Fibroblast of upper back skin (primary cell): ENCODE data around the gene SSC4D.
"Not testable (repeated sequence)": the region's sequence is repeated elsewhere in the genome, so short reads cannot be mapped to it uniquely, and the experiment has no call there.

ENCODE experiments used
- DNase-seq: peaks from one replicate; pipeline ENCODE4 v3.0.0-alpha.2; 2013

Gene SSC4D

DNA sequence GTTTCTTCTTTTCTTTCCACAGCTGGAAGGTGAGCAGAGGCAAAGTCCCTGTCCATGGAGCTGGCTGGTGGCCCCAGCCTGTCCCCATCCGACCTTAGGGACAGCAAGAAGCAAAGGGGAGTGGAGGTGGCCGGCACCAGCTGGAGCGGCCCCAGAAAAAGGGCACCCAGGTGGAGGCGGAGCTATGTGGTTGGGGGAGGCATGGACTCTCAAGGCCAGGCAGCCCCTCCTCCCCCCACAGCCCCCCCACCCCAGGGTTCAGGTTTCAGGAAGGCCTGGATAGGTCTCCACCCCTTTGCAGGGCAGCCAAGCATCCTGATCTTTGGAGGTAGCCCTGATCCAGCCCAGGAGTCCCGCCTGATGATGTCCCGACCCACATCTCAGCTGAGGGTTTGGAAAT is at the start of gene SSC4D:
Gene SSC4D, minus strand, starts transcription at position 161 of the 400 bp plus-strand sequence. CDS start 5,258 bp downstream, outside the sequence.
- DNase-seq = no peak

- DNase-seq = not testable (repeated sequence)
Measured at GRCh38 chr7:76458504-76458903, 49.0 kb upstream of the SSC4D start.

DNA sequence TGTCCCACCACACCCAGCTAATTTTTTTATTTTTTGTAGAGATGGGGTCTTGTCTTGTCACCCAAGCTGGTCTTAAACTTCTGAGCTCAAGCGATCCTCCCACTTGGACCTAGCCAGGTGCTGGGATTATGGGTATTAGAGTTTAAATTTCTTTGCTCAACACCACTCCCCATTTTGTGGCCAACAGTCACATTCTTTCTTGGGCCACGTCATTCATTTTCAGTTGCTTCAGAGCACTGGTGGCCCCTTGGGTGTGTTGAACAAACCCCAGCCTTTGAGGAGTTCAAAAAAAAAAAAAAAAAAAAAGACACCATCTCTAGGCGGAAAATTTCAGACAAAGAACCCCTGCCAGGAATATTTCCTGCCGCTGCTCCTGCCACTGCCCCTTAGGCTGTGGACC is 47.5 kb upstream of the SSC4D start:
- not testable (repeated sequence) for DNase-seq

- peak; percentile 83 for DNase-seq
Measured at GRCh38 chr7:76445577-76446008, 36.1 kb upstream of the SSC4D start.

DNA sequence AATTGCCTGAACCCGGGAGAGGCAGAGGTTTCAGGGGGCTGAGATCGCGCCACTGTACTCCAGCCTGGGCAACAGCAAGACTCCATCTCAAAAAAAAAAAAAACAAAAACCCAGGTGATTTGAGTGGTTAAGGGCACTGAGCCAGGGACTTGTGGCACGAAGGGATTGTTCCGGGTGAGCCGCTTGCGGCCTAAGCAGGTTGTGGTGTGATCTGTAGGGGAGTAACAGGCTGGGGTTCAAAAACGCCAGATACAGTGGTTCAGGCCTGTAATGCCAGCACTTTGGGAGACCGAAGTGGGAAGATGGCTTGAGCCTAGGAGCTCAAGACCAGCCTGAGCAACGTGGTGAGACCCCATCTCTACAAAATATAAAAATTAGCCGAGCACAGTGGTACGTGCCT is 34.3 kb upstream of the SSC4D start:
- DNase-seq = not testable (repeated sequence)

GRCh38 chr7:76442664-76443446 is 33.4 kb upstream of the SSC4D start:
- not testable (repeated sequence) for DNase-seq

DNA sequence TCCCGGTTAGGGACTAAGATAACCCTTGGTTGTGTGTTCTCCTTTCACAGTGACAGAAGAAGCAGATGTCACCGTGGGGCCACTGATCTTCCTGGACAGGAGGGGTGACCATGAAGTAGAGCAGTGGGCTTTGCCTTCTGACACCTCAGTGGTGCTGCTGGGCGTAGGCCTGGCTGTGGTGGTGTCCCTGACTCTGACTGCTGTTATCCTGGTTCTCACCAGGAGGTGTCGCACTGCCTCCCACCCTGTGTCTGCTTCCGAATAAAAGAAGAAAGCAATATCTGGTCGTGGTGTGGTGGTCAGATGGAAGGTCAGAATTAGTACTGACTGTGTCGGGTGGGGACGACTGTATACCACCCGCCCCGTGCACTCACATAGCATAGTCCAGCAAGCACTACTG is 32.3 kb upstream of the SSC4D start:
- DNase-seq = not testable (repeated sequence)

DNA sequence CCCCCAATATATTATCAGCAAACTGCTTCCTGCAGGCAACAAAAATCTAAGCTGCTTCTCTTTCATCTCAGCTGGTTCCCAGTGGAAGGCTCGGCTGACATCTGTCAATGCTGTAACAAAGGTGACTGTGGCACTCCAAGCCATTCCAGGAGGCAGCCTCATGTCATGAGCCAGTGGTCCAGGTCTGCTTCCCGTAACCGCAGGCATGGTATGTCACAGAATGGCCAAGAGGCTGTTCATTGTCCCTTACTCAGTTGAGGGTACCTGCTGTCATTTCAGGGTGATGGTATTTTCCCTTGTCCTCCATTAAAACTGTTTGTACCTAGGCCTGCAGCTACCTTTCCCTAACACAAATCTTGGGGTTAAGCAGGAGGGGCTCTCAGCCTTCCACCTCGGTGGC is 30.9 kb upstream of the SSC4D start:
- DNase-seq = not testable (repeated sequence)

GRCh38 chr7:76439120-76439888 is 29.8 kb upstream of the SSC4D start:
- not testable (repeated sequence) for DNase-seq

- peak; percentile 70 for DNase-seq
Measured at GRCh38 chr7:76437873-76438272, 28.4 kb upstream of the SSC4D start.

DNA sequence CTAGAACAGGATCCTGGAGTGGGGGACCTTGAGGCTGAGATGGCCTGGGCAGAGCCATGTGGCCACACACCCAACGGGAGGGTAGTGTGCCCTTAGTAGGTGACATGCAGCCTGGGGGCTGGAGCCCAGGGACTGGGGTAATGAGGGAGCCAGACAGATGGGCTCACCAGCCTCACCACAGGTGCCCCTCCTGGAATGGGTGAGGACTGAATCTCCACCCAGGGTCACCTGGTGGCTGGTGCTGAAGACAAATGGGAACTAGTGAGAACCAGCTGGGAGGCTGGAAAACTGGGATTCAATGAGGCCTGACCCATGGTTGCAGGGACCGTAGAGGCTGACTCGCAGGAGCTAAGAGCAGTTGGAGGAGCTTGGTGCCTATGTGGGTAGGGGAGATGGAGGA is 21.3 kb upstream of the SSC4D start:
- DNase-seq = no peak

DNA sequence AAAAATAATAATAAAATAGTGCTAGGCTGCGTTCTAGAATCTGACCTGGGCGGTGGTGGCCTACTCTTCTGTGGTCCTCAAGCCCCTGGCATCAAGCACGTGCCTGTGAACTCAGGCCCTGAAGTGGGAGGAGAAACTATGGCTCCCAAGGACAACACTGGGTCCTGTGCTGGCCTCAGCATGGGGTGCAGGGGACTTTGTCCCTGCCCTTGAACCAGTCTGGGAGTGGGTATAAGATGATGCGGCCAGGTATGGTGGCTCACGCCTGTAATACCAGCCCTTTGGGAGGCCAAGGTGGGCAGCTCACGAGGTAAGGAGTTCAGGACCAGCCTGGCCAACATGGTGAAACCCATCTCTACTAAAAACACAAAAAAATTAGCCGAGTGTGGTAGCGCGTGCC is 20.7 kb upstream of the SSC4D start:
- no peak for DNase-seq

GRCh38 chr7:76428868-76429805 is 19.6 kb upstream of the SSC4D start:
- DNase-seq = peak; percentile 51

- no peak for DNase-seq
Measured at GRCh38 chr7:76428149-76428823, 18.8 kb upstream of the SSC4D start.

GRCh38 chr7:76427635-76428034 is 18.1 kb upstream of the SSC4D start:
- DNase-seq = no peak

- DNase-seq = no peak
Measured at GRCh38 chr7:76426246-76426645, 16.7 kb upstream of the SSC4D start.

DNA sequence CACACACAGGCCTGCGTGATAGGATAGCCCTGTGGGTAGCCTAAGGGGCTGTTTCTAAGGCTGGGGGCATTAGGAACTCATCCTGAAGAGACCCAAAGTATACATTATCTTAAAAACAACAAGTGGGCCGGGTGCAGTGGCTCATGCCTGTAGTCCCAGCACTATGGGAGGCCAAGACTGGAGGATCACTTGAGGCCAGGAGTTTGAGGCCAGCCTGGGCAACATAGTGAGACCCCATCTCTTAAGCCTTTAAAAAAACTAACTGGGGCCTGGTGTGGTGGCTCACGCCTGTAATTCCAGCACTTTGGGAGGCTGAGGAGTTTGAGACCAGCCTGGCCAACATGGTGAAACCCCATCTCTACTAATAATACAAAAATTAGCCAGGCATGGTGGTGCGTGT is 16.1 kb upstream of the SSC4D start:
- not testable (repeated sequence) for DNase-seq

GRCh38 chr7:76425156-76425555 is 15.7 kb upstream of the SSC4D start:
- no peak for DNase-seq

DNA sequence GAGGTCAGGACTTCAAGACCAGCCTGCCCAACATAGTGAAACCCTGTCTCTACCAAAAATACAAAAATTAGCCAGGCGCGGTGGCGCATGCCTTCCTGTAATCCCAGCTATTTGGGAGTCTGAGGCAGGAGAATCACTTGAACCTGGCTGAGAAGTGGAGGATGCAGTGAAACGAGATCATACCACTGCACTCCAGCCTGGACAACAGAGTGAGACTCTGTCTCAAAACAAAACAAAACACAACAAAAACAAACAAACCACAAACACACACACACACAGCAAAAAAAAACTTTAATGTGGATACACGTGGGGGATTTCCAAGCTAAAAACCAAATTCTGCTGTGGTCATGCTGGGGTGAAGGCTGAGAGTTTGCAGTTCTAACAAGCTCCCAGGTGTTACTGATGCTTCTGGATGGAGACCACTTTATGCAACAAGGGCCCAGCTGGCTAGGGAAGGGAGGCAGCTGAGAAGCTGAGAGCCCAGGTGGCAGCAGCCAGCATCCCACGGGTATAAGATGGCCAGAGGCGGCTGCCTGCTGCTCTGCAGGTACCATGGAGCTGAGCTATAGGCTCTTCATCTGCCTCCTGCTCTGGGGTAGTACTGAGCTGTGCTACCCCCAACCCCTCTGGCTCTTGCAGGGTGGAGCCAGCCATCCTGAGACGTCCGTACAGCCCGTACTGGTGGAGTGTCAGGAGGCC is 15.1 kb upstream of the SSC4D start, which contains the start of gene ZP3:
Gene ZP3, plus strand, starts transcription at position 538 of the 699 bp plus-strand sequence. Its CDS starts 15 bp downstream, at position 553.
- DNase-seq = no peak

GRCh38 chr7:76423666-76424412 is 14.3 kb upstream of the SSC4D start:
- DNase-seq = peak; percentile 26

DNA sequence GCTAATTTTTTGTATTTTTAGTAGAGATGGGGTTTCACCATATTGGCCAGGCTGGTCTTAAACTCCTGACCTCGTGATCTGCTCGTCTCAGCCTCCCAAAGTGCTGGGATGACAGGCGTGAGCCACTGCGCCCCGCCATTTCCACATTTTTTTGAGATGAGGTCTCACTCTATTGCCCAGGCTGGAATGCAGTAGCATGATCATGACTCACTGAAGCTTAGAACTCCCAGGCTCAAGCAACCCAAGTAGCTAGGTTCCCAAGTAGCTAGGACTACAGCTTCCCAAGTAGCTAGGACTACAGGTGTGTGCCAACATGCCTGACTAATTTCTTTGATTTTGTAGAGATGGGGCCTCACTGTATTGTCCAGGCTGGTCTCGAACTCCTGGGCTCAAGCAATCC is 11.6 kb upstream of the SSC4D start:
- peak; percentile 96 for DNase-seq
